GM10266 (cell line): Measurements from ENCODE around the gene GAP43.

Experiments used
- DNase-seq: peaks from one replicate; pipeline ENCODE4 v3.0.0; 2012; ENCODE audit errors: extremely low spot score
- CTCF ChIP-seq: IDR thresholded peaks from 2 replicates; pipeline ENCODE4 v1.5.1; 2012; ENCODE audit warnings: mild to moderate bottlenecking, low read depth; ENCODE audit not compliant: control insufficient read depth, insufficient read depth; ENCODE audit errors: missing control alignments

Gene GAP43

GRCh38 chr3:115638241-115638640, 14.9 kb downstream of the GAP43 start:
- no peak for DNase-seq
- no peak for TF ChIP-seq CTCF

- TF ChIP-seq CTCF = no peak
- no peak for DNase-seq
These were observed 15.7 kb downstream of the GAP43 start for GRCh38 chr3:115638991-115639390.

- no peak for TF ChIP-seq CTCF
These were observed 21.1 kb downstream of the GAP43 start for GRCh38 chr3:115644391-115644790.

GRCh38 chr3:115646027-115646690, 22.8 kb downstream of the GAP43 start:
- DNase-seq = no peak
- no peak for TF ChIP-seq CTCF

More at GRCh38 chr3:115644391-115644790, 21.1 kb downstream of the GAP43 start:
- no peak for DNase-seq

- DNase-seq = no peak
- TF ChIP-seq CTCF = no peak
These were observed 25.2 kb downstream of the GAP43 start for GRCh38 chr3:115648559-115648958.

GRCh38 chr3:115651087-115651486, 27.8 kb downstream of the GAP43 start:
- no peak for DNase-seq
- TF ChIP-seq CTCF = no peak

- DNase-seq = no peak
- TF ChIP-seq CTCF = no peak
These were observed 28.3 kb downstream of the GAP43 start for GRCh38 chr3:115651599-115651998.
